Smooth muscle cell (in vitro differentiated cells): ENCODE measurements around the gene ITGB8. TPM values are rescaled to one million over a fixed set of nuclear protein-coding genes. Genes with fewer than 3 reads are reported as not detected.

ENCODE experiments used
- DNase-seq: peaks from one replicate; lab custom pipeline; 2025; ENCODE audit not compliant: unreplicated experiment; lab: John Stamatoyannopoulos, UW
- H2AFZ ChIP-seq: fragments of 200-600 bp; sonication (generic); 2 replicates; pipeline ENCODE4 v1.6.0; 2016; ENCODE audit warnings: antibody characterized with exemption, low read depth, mild to moderate bottlenecking
- H3F3A ChIP-seq: fragments of 200-600 bp; sonication (generic); 2 replicates; pipeline ENCODE4 v1.6.0; 2017; ENCODE audit warnings: antibody characterized with exemption, low read depth
- H3K27ac ChIP-seq: fragments of 200-600 bp; sonication (generic); 2 replicates; pipeline ENCODE4 v1.5.1; 2016; ENCODE audit warnings: low read depth, mild to moderate bottlenecking
- H3K27me3 ChIP-seq: fragments of 200-600 bp; sonication (generic); 2 replicates; pipeline ENCODE4 v1.6.1; 2016; ENCODE audit warnings: low read depth, mild to moderate bottlenecking
- H3K36me3 ChIP-seq: fragments of 200-600 bp; sonication (generic); 2 replicates; pipeline ENCODE4 v1.5.1; 2016; ENCODE audit warnings: low read depth
- H3K4me1 ChIP-seq: fragments of 200-600 bp; sonication (generic); 2 replicates; pipeline ENCODE4 v1.5.1; 2016; ENCODE audit warnings: low read depth
- H3K4me2 ChIP-seq: fragments of 200-600 bp; sonication (generic); 2 replicates; pipeline ENCODE4 v1.6.0; 2016; ENCODE audit warnings: mild to moderate bottlenecking
- H3K4me3 ChIP-seq: fragments of 200-600 bp; sonication (generic); 2 replicates; pipeline ENCODE4 v1.5.1; 2016; ENCODE audit warnings: mild to moderate bottlenecking
- H3K79me2 ChIP-seq: fragments of 200-600 bp; sonication (generic); 2 replicates; pipeline ENCODE4 v1.6.0; 2016; ENCODE audit warnings: low read depth, mild to moderate bottlenecking
- H3K9ac ChIP-seq: fragments of 200-600 bp; sonication (generic); 2 replicates; pipeline ENCODE4 v1.6.0; 2016; ENCODE audit warnings: low read depth
- H3K9me3 ChIP-seq: fragments of 200-600 bp; sonication (generic); replicated peaks from 2 replicates; pipeline ENCODE4 v1.5.1; 2016; ENCODE audit warnings: low read depth
- H4K20me1 ChIP-seq: fragments of 200-600 bp; sonication (generic); 2 replicates; pipeline ENCODE4 v1.6.0; 2016; ENCODE audit warnings: low read depth
- WGBS: methylation state at CpG from one replicate; pipeline ENCODE4 v1.1.7; 2016; ENCODE audit warnings: low lambda C conversion rate; 5-methylcytosine and 5-hydroxymethylcytosine counted together
- polyA plus RNA-seq: library from polyadenylated mRNA; unstranded; fragments of >200 nt; fragmentation: Nextera tagmentation; extraction: Ambion mirVana; gene quantifications from 2 replicates; pipeline ENCODE4 v1.2.1, GENCODE V29; 2016
- total RNA-seq: library from RNA; depleted of rRNA; stranded (reverse); fragments of >200 nt; gene quantifications from 2 replicates; pipeline ENCODE4 v1.2.3, GENCODE V29; 2014
- TF ChIP-seq, protein P1 (sequence below): fragments of 200-600 bp; sonication (generic); IDR thresholded peaks from 2 replicates; pipeline ENCODE4 v1.5.1; 2017; ENCODE audit warnings: borderline replicate concordance, mild to moderate bottlenecking, antibody characterized with exemption; ENCODE audit not compliant: insufficient read depth, poor library complexity, severe bottlenecking

The ITGB8 gene
- total and polyA plus RNA-seq, 2 experiments from 2014 or later: 0.38 to 10.2 TPM

DNA sequence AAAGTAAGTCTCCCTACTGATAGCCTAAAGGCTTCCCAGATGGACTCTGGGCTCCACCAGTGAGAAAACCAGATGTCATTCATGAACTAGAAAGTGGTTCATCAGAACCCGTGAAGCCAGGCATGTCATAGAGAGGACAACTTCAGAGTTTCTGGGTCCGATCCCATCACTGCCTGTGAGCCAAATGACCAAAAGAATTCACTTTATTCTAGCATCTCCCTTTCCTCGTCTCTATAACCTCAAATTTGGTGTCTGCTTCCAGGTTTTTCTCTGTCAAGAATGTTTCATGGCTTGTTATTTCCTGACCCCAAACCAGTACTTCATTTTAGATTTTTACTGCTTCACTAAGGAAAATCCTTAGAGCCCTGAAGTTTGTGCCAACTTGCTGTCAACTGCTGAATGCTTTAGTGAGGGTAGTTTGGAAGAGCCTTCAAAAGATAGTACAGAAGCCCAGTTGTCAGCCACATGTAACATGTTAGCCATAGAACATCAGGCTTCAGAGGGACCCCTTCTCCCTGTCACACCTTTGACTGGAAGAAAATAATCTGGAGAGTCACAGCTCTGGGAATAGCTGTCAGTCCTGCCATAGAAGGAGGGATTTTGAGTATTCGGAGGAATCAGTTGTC, 34.0 kb downstream of the ITGB8 start:
- no peaks in the 10 kb centered on the region for H3K79me2 ChIP-seq
- DNase-seq: no peak
- no peaks in the 10 kb centered on the region for H3K36me3 ChIP-seq
- H3K4me2 ChIP-seq: no peak overlapping the region
- H3F3A ChIP-seq: no peaks in the 10 kb centered on the region
- no peaks in the 10 kb centered on the region for H3K27me3 ChIP-seq
- TF ChIP-seq, protein P1, sequence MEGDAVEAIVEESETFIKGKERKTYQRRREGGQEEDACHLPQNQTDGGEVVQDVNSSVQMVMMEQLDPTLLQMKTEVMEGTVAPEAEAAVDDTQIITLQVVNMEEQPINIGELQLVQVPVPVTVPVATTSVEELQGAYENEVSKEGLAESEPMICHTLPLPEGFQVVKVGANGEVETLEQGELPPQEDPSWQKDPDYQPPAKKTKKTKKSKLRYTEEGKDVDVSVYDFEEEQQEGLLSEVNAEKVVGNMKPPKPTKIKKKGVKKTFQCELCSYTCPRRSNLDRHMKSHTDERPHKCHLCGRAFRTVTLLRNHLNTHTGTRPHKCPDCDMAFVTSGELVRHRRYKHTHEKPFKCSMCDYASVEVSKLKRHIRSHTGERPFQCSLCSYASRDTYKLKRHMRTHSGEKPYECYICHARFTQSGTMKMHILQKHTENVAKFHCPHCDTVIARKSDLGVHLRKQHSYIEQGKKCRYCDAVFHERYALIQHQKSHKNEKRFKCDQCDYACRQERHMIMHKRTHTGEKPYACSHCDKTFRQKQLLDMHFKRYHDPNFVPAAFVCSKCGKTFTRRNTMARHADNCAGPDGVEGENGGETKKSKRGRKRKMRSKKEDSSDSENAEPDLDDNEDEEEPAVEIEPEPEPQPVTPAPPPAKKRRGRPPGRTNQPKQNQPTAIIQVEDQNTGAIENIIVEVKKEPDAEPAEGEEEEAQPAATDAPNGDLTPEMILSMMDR: no peak
- 87% methylated on average over 4 of the region's 4 CpGs for WGBS
- H2AFZ ChIP-seq: no peak overlapping the region
- H3K9me3 ChIP-seq: no peaks in the 10 kb centered on the region
- H3K4me1 ChIP-seq: no peaks in the 10 kb centered on the region
- no peaks in the 10 kb centered on the region for H4K20me1 ChIP-seq
- H3K4me3 ChIP-seq: no peak overlapping the region
- H3K27ac ChIP-seq: no peak overlapping the region
- no peak overlapping the region for H3K9ac ChIP-seq

DNA sequence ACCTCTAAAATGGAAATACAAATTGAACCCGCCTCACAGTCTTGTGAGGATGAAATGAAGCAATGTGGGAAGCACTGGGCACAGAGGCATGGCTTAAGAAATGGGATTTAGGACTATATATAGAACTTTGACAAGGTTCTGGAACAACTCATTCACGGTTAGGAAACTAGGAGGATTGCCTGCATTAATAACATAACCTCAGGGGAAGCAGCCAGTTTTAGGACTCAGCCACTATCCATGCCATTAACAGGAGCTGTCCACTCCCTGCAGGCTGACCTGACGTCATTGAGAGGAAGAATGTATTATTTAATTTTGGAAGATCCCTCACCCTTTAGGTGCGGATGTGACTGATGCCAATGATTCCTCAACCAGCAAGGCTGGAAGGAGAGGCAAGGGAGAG, 34.8 kb downstream of the ITGB8 start:
- no peak for DNase-seq
- WGBS: 49% methylated on average over 4 of the region's 4 CpGs
- no peaks in the 10 kb centered on the region for H4K20me1 ChIP-seq
- H3K27me3 ChIP-seq: no peaks in the 10 kb centered on the region
- TF ChIP-seq, protein P1: no peak
- no peaks in the 10 kb centered on the region for H3F3A ChIP-seq
- no peak overlapping the region for H3K9ac ChIP-seq
- H3K4me2 ChIP-seq: no peak overlapping the region
- H3K36me3 ChIP-seq: no peaks in the 10 kb centered on the region
- H3K4me3 ChIP-seq: no peak overlapping the region
- no peak overlapping the region for H2AFZ ChIP-seq
- H3K79me2 ChIP-seq: no peaks in the 10 kb centered on the region
- no peak overlapping the region for H3K27ac ChIP-seq
- no peaks in the 10 kb centered on the region for H3K9me3 ChIP-seq
- no peaks in the 10 kb centered on the region for H3K4me1 ChIP-seq

DNA sequence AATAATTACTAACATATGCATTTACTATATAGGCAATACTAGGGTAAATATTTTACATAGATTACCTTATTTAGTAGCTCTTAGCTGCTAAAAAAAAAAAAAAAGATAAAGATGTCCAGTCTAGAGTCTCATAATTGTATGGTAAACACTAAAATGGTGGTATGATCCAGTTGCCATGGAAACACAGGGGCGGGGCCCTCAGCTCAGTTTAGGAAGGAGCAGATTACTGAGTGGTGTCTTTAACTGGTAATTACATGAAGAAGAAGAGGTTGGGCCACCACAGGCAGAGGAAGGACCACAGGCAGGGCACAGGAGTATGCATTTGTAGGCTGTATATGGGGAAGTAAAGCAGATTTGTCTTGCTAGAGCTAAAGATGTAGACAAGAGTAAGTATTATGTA, 43.7 kb downstream of the ITGB8 start:
- no peaks in the 10 kb centered on the region for H3K9me3 ChIP-seq
- H3K36me3 ChIP-seq: no peaks in the 10 kb centered on the region
- no peaks in the 10 kb centered on the region for H3F3A ChIP-seq
- H3K4me3 ChIP-seq: no peak overlapping the region
- TF ChIP-seq, protein P1: no peak
- no peak overlapping the region for H3K9ac ChIP-seq
- 97% methylated on average over 1 of the region's 1 CpG for WGBS
- H3K79me2 ChIP-seq: no peaks in the 10 kb centered on the region
- H4K20me1 ChIP-seq: no peaks in the 10 kb centered on the region
- no peak overlapping the region for H2AFZ ChIP-seq
- DNase-seq: no peak
- no peak overlapping the region for H3K27ac ChIP-seq
- H3K4me1 ChIP-seq: no peaks in the 10 kb centered on the region
- H3K4me2 ChIP-seq: no peak overlapping the region
- H3K27me3 ChIP-seq: no peaks in the 10 kb centered on the region

DNA sequence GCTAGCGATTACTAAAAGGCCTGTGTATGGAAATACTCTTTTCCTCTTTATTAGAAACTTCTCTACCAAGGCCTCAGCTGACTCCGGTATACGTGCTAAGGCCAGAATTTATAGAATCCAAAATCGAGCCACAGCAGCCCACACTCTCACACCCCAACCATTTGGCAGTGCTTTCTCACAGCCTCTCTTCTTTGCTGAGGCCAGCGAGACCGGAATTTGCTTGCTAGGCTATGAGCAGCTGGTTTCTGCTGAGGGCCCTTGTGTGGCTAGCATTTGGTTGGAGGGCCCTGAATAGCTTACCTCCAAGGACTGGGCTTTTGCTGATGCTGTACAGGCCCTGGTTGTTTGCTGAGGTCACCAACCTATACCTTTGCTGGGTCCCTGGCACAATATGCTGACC, 46.1 kb downstream of the ITGB8 start:
- no peaks in the 10 kb centered on the region for H3K27me3 ChIP-seq
- H3K4me3 ChIP-seq: no peak overlapping the region
- H3K36me3 ChIP-seq: no peaks in the 10 kb centered on the region
- no peak overlapping the region for H3K4me2 ChIP-seq
- no peaks in the 10 kb centered on the region for H3K79me2 ChIP-seq
- H3K9ac ChIP-seq: no peak overlapping the region
- no peaks in the 10 kb centered on the region for H3K9me3 ChIP-seq
- no peaks in the 10 kb centered on the region for H3F3A ChIP-seq
- no peaks in the 10 kb centered on the region for H3K4me1 ChIP-seq
- H3K27ac ChIP-seq: no peak overlapping the region
- 97% methylated on average over 6 of the region's 6 CpGs for WGBS
- TF ChIP-seq, protein P1: no peak
- no peak for DNase-seq
- H4K20me1 ChIP-seq: no peaks in the 10 kb centered on the region
- no peak overlapping the region for H2AFZ ChIP-seq
